Stimulated activated CD4-positive, alpha-beta T cell treated with anti-CD3 and anti-CD28 coated beads, Interleukin-12 subunit alpha, Interleukin-12 subunit beta, amount 100 ng/mL, for 24 hours (primary cell): ENCODE data around the gene GRIPAP1.
"Not testable (repeated sequence)": the region's sequence is repeated elsewhere in the genome, so short reads cannot be mapped to it uniquely, and the experiment has no call there.

Experiments used
- DNase-seq, 2 experiments: peaks; one replicate each; pipeline ENCODE4 v3.0.0-alpha.2; 2020; ENCODE audit warnings: low read depth in 2 of 2

The GRIPAP1 gene

DNA sequence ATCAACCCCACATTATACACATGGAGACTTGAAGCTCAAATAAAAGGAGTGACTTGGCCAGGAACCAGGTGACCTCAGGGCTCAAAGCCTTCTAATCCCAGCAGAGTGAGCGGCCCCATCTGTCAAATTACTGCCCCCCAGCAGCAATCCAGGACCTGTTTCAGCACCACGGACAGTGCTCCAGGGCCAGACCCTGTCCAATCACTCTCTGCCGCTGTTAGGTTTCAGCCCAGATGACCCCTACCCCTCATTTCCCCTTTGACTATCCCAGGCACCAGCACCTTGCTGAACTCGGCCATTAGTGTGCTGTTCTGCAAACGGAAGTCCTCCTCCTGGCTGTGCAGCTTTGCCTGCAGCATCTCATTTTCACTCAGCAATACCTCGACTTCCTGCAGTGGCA lies 5.1 kb downstream of the GRIPAP1 start:
- no peak for DNase-seq

DNA sequence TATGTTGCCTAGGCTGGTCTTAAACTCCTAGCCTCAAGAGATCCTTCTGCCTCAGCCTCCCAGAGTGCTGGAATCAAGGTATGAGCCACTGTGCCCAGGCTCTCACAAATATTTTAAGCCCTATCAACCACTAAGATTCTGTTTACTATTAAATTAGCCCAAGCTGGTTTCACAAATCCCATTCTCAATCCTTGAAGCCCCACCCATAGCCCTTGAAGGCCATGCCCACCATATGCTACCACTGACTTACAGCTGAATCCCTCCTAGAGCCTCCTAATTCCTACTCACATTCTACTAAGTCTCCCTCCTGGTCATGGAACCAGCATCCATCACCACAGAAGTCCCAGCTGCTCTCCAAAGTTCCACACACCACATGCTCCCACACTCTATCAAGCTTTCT lies 9.7 kb downstream of the GRIPAP1 start:
- DNase-seq: no peak

DNA sequence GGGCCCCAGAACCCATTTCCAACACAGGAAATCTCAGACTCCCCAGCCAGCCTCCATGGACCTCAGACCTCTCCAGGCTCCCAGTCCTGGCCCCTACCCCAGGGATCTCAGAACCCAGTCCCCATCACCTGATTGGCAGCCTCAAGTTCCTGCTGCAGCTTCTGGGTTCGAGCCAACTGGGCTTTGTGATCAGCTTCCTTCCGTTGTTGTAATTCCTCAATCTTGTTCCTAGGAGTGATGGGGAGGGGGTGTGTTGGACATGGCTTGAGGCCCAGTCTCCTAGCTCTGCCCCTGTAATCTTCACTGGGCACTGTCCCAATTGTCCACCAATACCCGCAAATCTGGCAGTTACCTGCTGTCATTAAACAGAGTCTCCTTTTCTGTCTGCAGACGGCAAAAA lies 12.6 kb downstream of the GRIPAP1 start:
- no peak for DNase-seq

DNA sequence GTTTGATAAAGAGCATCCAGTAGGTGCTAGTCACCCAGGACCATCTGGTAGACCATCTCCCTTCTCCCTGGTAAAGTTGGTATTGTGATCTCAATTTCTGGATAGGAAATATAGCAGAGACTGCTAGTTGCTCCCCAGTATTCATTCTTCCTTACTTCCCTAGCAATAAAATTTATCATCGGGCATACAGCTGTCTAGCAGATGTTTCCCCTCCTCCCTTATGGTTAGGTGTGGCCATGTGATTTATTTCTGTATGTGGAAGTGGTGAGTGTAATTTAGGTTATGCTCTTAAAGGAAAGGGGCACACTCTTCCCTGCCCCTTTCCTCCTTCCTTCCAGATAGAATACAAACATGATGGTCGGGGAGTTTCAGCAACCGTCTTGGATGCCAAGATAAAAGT lies 18.2 kb downstream of the GRIPAP1 start:
- DNase-seq: no peak

DNA sequence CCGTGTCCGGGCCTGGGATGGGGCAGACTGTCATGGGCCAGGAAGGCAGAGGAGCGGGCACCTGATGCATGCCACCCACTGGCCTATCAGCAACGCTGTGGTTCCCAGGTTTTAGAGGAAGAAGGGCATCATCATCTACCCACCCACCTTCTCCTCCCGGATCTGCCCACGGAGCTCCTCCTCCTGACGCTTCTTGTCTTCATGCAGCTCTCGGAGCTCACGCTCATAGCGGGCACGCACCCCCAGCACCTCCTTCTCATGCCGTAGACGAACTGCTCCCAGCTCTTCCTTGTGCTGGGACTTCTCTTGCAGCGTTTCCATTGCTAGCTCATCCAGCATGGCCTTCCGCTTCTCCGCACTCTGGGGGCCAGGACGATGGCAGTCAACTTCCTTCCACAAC lies 19.0 kb downstream of the GRIPAP1 start:
- DNase-seq: no peak

DNA sequence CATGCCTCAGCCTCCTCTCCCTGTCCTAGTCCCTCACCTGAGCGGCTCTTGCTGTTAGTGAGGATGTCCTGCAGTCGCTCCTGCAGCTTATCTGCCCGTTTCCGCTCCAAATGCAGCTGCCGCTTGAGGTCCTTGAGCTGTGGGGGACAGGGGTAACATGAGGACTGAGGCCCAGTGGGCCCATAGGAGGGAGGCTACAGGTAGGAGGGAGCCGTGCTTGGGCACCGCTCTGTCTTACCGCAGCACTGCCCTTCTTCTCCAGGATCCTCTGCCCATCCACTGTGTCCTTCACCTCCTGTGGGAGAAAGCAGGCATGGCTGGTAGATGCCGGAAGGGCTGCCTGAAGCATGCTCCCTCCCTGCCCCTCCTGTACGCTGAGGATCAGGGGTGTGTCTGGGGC lies 20.9 kb downstream of the GRIPAP1 start:
- DNase-seq: no peak

DNA sequence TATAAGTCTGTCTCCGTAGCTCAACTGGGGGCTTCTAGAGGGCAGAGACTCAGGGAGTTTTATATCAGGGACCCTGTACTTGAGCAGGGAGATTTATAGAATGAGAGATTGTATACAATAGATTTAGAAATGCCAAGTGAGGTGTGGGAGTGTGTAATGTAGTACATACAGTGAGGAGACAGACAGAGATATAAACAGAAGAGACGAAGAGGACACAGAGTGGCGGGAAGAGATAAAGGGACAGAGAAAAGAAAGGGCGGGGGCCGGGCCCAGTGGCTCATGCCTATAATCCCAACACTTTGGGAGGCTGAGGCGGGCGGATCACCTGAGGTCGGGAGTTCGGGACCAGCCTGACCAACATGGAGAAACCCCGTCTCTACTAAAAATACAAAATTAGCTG lies 21.7 kb downstream of the GRIPAP1 start:
- DNase-seq: not testable (repeated sequence)

DNA sequence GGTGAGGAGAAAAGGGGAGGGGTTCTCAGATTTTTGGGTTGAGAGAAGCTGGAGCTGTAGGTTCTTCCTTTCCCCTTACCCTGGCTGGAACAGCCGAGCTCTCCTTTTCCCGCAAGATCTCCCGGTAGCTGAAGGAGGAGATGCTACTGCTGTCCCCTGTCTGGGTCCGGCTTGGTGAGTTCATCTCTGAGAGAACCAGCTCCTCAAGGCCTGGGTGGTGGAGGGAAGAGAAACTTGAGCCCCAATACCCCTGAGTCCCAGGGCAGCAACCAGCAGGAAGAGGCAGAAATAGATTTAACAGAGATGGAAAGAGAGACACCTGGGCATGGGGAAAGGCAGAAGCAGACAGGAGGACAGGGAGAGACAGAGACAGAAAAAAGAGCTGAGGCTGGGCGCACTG lies 23.8 kb downstream of the GRIPAP1 start:
- no peak for DNase-seq

DNA sequence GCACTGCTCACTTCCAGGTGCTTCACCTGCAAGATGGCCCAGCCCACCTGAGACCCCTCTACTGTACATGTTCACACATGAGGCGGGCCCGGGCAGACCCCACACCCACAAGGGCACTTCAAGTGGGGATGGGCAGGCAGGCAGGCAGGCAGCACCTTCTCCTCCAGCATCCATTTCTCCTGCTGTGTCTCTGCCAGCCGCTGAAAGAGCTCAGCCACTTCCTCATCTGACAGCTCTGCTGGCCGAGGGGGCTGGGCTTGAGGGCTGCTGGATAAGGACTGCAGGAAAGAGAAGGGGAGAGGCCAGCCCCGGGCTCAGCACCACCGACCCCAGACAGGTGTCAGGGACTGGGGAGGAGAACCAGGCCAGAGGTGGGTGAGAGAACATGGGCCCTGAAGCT lies 26.0 kb downstream of the GRIPAP1 start:
- no peak for DNase-seq

DNA sequence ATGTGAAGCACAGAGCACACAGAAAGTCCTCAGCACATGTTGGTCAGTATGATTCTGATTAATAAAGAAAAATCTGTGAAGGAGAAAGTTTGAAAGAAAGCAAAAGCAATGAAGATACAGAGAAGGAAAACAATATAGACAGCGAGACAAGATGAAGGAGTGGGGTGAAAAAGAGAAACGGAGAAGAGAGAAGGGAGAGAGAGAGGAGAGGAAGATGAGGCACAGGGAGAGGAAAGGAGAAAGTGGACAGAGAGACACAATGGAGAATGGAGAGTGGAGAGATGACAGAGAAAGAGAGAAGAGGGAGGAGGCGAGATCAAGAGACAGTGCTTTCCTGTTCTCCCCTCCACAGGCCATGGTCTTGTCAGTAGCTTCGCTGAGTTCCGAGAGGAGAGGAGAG lies 26.5 kb downstream of the GRIPAP1 start:
- no peak for DNase-seq

DNA sequence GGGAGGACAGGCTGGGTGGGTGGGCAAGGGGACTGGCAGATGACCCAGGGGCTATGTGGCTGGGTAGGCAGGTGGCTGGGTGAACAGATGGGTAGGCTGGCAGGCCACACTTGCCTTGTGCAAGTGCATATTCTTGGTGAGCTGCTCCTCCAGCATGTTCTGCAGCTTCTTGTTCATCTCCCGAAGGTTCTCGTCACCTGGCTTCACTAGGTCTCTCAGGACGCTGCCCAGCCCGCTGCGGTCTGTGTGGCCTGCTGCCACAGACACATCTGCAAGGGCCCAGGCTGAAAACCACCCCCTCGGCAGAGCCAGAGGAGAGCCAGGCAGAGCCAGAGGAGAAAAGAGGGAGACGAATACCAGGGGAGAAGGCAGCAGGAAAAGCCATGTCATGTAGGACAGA lies 27.0 kb downstream of the GRIPAP1 start:
- DNase-seq: no peak

DNA sequence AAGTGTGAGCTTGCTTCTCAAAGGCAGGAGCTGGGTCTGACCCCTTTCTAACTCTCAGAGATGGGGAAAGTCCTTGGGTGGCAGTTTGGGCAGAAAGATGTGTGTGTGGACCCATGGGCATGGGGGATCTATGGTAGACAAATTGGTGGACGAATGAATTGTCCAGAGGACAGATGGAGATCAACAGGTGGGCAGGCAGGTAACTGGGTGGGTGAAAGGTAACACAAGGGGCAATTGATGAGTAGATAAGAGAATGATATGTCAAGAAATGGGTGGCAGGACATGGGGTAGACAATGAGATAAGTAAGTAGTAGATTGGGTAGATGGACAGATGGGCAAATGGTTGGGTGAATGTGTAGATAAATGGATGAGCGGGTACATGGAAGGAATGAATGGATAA lies 27.5 kb downstream of the GRIPAP1 start:
- DNase-seq: no peak

DNA sequence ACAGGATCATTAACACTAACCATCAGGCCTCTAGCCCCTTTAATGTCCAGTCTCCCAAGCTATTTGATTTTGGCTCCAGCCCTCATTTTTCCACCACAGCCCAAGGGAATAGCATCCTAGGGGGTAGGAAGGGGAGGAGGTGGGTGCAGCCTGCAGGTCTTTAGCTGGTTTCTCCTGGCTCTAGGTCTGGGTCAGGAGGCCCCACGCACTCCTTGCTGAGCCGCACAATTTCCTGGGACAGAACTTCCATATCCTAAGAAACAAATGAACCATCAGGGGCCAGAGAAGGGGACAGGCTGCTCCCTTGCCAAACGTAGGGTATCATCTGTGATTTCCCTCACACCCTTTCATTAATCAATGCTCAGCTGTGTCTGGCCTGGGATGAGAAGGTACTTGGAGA lies 28.0 kb downstream of the GRIPAP1 start:
- no peak for DNase-seq

DNA sequence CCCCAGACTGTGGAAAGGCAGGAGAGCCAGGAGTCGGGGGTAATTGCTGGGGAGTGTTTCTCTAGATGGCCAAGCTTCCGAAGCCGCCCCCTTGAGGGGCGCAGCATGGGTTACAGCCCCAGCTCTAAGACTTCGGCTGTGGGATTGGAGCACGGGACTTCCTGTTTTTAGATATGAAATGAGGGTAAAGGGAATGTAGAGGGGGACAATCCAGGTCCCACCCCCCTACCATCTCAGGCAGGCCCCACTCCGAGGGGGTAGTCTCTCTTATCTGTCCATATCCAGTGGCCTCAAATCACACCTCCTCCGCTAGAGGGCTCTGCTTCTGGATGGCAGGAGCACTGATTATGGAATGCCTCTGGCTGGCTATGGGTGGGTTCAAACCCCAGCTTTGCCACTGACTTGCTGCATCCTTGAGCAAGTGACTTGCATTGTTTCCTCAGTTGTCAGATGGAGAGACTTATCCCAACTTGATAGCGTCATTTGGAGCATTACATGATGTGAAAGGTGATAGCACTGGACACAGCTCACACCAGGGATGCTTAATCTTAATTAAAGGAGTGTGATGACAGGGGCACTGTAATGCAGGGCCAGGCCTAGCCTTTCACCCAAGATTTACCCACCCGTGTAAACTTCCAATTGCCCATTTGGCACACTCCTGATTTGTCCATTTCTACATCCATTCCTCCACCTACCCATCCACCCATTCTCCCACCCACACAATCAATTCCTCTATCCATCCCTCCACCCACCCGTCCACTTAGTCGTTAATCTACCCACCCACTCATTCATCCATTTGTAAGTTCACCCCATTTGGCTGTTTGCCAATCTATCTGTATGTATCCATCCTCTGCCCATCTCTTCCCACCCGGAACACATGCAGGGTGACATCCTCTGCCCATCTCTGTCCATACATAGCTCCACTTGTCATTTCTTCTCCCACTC lies 29.6 kb downstream of the GRIPAP1 start:
- DNase-seq: no peak

DNA sequence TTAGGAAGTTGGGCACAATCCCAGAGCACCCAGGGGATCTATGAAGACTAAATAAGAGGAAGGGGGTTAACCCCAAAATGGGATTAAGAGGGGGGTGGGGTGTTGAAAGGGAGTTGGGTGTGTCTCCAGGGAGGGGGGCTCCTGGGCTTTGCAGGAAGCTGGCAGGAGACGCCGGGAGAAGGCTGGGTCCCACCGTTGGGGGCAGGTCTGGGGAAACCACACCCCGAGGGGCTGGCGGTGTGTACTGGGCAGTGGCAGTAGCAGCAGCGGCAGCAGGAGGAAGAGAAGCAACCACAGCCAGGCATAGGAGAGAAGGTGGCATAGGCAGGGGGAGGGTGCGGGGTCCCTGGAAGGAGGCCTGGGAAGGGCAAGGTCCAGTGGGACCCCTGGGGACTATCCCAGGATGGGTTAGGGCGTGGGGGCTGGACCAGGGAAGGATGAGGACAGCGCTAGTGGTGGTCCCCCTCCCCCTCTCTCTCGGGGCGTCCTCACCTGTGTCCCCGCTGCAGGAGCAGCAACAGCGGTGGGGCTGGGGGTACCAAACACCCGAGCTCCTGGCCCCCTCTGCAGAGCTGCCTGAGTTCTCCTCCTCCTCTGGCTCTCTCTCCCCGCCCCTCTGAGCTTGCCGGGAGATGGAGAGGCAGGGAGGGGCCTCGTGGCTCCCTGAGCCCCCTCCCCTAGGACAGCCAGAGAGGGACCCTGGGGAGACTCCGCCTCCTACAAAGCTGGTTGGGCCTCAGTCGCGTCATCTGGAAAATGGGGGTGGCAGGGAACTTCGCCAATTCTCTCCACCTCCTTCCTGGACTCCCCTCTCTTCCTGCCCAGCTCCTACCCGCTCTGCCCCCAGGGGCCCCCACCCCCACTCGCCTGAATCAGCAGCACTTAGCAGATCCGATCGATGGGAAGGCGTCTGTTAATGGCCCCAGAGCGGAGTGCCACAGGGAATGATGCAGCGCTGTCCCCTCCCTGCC lies 30.5 kb downstream of the GRIPAP1 start, which contains the start of gene KCND1:
TSS of gene KCND1 (minus strand) at position 596 of the 971 bp plus-strand sequence. CDS start 1,573 bp downstream, outside the sequence.
- DNase-seq: no peak

DNA sequence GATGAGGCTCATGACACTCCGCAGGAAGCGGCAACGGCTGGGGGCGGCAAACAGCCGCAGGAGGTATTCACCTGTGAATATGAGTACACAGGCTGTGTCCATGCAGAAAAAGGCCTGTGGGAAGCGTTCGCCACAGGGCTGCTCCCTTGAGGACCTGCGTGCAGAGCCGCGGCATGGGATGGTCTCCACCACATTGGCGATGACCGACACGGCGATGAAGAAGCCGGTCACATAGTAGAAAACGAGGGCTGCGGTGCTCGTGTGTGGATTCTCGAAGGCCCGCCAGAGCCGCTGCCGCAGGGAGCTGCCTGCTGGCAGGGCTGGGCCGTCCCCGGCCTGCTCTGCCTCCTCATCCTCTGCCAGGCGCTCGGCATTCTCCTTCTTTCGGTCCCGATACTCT lies 32.6 kb downstream of the GRIPAP1 start:
- no peak for DNase-seq

DNA sequence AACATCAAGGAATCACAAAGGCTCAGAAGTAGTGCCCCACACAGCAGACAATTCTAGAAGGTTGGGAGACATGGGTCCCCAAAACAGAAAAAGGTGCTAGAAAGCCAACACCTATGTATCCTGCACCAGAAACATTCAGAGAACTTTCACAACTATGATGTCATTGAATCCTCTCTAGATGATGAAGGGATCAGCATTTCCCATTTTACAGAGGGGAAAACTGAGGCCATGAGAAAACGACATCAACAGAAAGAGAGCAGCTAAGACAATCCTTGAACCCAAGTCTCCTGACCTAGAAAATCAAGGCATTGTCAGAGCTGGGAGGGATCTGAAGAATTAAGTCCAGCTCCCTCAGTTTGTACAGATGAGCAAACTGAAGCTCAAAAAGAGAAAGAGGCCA lies 33.7 kb downstream of the GRIPAP1 start:
- DNase-seq: no peak

DNA sequence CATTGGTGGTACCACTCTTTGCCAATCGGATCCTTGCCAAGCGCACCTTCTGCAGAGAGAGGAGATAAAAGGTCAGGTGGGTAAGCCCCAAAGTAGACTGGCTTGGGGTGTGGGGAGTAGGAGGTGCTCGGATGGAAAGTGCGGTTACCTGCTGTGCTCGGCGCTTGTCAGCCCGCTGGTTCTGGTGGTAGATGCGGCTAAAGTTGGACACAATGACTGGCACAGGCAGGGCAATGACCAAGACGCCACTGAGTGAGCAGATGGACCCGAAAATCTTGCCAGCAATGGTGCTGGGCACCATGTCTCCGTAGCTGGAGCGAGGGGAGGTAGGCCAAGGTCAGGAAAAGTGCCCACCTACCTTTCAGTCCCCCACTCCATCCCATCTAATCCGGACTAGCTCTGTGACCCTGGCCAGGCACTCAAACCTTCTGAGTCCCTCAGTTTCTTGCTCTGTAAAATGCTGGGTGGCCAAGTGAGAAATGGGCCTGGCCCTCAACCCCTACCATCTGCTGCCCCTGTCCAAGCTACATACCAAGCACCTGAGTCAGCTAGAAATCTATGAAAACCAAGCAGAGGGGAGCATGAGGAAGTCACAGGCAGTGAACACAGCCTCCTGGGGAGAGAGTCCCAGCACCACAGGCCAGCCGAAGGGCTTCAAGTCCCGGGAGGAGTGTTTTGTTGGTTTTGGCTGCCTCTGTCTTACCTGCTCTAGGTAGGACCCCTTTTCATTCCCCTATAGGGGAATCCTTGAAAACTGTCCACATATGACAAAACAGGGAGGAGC lies 35.1 kb downstream of the GRIPAP1 start:
- no peak for DNase-seq

DNA sequence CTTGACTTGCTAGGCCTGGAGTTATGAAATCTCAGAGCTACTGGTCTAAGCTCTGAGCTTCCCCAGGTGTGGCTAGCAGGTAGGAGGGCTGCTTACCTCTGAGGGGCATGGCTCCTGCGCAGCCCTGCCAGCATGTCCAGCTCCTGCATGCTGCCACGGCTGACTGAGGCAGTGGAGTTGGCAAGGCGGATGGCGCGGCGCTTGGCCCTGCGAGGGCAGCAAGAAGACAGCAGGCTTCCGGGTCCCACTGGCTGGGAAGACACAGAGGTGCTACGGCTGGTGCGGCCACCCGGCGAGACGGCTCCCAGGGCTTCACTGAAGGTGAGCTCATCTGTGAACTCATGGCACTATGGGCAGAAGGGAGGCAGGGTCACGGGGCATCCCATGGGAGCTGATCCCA lies 36.1 kb downstream of the GRIPAP1 start:
- no peak for DNase-seq

DNA sequence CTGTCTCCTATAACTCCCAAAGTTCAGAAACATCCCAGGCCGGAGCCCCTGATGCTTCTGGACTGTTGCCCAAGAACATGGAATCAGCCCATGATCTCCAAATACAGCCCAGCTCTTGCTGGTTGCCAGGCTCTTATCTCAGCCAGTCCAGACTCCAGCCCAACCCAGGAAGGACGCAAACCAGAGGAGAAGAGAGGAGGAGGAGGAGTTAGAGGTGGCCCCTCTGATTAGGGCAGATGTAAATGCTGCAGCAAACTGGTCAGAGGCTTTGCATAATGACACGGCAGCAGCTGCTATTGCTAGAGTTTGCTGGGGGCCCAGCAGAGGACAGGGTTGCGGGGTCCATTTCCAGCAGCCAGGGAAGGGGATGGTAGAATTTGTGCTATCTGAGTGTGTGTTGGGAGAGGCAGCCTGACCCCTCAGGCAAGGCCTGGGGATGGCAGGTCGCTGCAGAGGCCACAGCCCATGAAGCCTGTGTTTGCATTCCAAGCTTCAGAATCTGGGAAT lies 40.4 kb downstream of the GRIPAP1 start:
- no peak for DNase-seq

DNA sequence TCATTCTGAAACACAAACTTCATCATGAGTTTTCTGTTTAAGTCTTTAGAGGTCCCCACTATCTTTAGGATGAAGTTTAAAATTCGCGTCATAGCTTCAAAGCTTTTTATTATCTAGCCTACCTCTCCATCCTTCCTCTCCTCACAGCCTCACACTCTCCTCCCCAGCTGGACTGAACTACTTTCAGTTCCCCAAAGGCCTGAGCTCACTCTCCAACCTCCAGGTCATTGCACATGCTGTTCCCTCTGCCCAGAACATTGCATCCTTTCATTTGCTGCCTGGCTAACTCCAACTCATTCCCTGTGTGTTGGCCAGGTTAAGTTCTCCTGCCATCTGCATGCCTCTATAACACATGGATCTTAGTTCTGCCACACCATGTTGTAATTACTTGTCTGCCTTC lies 41.8 kb downstream of the GRIPAP1 start:
- DNase-seq: no peak
